AG08395 (cell line): ENCODE data around the gene TRAPPC6A.

Source experiments
- DNase-seq: peaks from one replicate; pipeline ENCODE4 v3.0.0; 2012; ENCODE audit warnings: mixed read lengths, low spot score

The TRAPPC6A gene

GRCh38 chr19:45186509-45187334 is 8.7 kb upstream of the TRAPPC6A start:
- DNase-seq, result no peak

GRCh38 chr19:45184115-45184514 is 6.1 kb upstream of the TRAPPC6A start:
- no peak for DNase-seq

- no peak for DNase-seq
Measured at GRCh38 chr19:45182758-45183157, 4.7 kb upstream of the TRAPPC6A start.

DNA sequence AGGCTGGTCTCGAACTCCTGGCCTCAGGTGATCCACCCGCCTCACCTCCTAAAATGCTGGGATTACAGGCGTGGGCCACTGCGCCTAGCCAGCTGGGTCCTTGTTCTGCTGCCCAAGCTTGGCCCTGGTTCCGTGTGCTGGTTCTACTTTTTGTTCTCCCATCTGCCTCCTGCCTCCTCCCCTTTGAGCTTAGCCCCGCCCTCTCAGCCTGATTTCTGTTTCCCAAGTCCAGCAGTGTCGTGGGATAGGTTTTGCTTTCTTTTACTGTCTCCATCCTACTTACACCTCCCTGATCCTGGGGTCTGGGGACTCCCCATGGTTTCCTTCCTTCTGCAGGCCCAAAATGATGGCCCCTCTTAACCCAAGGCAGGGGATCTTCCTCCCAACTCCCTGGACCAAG is 2.9 kb upstream of the TRAPPC6A start:
- no peak for DNase-seq

- DNase-seq, result no peak
Measured at GRCh38 chr19:45179892-45180370, 1.9 kb upstream of the TRAPPC6A start.

GRCh38 chr19:45179072-45179891 is 1.2 kb upstream of the TRAPPC6A start:
- DNase-seq, result no peak

DNA sequence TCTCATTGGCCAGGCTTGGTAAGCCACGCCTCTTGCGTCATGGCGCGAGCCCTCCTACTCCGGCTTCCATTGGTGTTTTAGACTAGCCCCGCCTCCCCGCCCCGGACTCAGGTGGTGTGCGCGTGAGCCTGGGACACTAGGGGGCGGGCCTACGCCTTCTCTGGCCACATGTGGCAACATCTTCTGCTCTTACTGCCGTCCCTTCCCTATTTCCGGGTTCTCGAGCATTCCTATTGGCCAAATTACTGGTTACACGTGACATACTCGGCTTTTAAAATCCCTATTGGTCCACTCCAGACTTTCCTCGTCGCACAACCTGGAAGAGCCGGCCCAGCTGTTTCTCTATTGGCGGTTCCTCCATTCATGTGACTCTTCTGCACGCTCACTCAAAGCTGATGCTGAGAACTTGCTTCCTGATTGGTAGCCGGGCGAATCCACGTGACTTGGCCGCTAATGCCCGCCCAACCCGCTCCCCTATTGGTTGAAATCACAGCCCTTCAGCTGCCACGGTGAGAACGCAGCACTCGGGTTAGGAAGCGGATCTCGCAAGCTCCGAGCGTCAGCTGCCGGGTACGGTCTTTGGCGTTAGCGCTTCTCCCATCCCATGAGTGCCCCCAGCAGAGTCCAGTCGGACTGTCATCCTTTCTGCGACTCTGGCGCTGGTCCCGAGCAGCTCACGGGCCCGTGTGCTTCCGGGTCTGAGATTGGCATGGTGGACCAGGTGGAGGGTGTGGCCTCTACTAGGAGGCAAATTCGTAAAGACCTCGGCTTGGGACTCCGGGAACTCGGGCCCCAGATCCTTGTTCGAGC is 430 bp upstream of the TRAPPC6A start, which contains the start of gene BLOC1S3:
TSS of gene BLOC1S3 (plus strand) at position 523 of the 810 bp plus-strand sequence. CDS start 513 bp downstream, outside the sequence.
- peak; percentile 98 for DNase-seq

GRCh38 chr19:45175515-45176345 is 2.3 kb downstream of the TRAPPC6A start:
- no peak for DNase-seq

- peak; percentile 17 for DNase-seq
Measured at GRCh38 chr19:45173816-45174215, 4.2 kb downstream of the TRAPPC6A start.

- no peak for DNase-seq
Measured at GRCh38 chr19:45172611-45173208, 5.3 kb downstream of the TRAPPC6A start.

DNA sequence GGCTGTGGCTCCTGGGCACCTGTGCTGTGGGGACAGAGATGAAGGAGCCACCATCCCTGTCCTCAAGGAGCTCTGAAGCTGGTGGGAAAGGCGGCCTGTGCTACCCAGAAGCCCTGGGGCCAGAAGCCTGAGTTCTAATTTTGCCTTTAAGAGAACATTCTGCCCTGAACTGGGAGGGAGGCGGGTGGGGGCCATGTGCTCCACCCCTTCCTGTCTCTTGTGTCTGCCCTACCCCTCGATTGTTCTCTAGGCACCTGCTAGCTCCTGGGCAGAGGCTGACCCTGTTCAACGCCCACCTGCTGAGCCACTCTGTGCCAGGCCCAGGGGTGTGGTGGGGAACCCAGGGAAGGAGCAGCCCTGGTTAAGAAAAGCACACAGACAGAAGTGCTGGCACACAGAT is 5.9 kb downstream of the TRAPPC6A start:
- no peak for DNase-seq

GRCh38 chr19:45171211-45171623 is 6.8 kb downstream of the TRAPPC6A start:
- DNase-seq, result no peak

GRCh38 chr19:45170146-45171106 is 7.6 kb downstream of the TRAPPC6A start:
- no peak for DNase-seq

DNA sequence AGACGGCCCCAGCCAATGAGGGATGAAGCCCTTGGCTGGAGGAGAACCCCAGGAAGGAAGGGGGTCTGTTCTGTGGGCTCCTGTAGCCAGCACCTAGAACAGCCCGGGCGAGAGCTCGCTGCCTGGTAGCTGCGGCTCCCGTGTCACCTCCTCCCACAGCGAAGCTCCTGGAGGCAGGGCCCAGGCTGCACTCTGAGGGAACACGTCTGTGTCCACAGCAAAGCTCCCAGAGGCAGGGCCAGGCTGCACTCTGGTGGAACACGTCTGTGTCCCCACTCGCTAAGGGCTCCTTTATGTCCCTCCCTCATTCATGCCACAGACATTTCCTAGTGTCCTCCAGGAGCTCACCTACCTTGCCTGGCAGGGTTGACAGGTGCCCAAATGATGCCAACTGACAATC is 8.4 kb downstream of the TRAPPC6A start:
- no peak for DNase-seq

- DNase-seq, result no peak
Measured at GRCh38 chr19:45168767-45169351, 9.2 kb downstream of the TRAPPC6A start.

DNA sequence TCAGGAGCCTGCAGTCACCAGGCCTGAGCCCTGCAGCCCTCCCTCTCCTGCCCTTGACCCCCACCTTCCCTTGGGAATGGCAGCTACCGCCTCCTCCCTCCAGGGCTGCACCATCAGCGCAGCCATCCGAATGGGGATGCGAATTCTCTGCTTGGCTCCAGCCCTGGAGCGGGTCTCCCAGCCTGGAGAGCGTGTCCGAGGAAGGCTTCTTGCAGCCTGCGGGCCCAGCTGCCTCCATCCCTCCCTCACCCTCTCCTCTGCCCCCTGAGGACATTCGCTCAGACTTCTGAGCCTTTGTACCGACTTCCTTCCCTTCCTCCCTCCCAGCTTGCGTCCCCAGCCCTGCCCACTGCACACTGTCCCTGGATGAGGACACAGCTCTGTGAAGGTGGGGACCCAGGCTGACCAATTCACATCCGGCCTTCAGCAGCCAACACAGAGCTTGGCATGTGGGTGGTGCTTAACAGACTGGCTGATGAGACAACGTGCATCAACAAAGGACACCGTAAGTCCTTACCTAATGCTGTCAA is 11.2 kb downstream of the TRAPPC6A start:
- DNase-seq, result no peak

GRCh38 chr19:45164577-45165335 is 13.3 kb downstream of the TRAPPC6A start:
- DNase-seq, result peak; percentile 56
